A549 (cell line): ENCODE measurements around the gene JARID2. TPM values are rescaled to one million over a fixed set of nuclear protein-coding genes. Genes with fewer than 3 reads are reported as not detected.

Experiments used
- ATAC-seq, 2 experiments: fragments of 200-7000 bp in 1 of 2; fragments of >200 bp in 1 of 2; cut with Nextera tagmentation in 1 of 2; cut with Tn5 transposase in 1 of 2; 3 replicates each; pipeline versions ENCODE4 v1.8.0 to v1.9.1; 2018 to 2020; ENCODE audit warnings: mild to moderate bottlenecking in 1 of 2, moderate library complexity in 1 of 2
- CTCF ChIA-PET: fragments of 300-600 bp; sonication (Branson Sonifier 250); formaldehyde crosslinking; extraction: SDS; loops from one replicate; lab custom pipeline; 2021; ENCODE audit warnings: antibody characterized with exemption, inconsistent platforms; lab: Yijun Ruan, JAX
- POLR2A ChIA-PET: fragments of 350-600 bp; formaldehyde crosslinking; extraction: SDS; loops from one replicate; lab custom pipeline; 2021; ENCODE audit warnings: antibody characterized with exemption, inconsistent platforms; lab: Yijun Ruan, JAX
- DNase-seq, 2 experiments: peaks; one replicate each; pipeline versions ENCODE4 v3.0.0 to v3.0.0-alpha.2; 2011 to 2016; ENCODE audit warnings: low read depth in 1 of 2, low spot score in 1 of 2
- FAIRE-seq: peaks from 2 replicates; lab custom pipeline; 2011; peaks lifted over from hg19 to GRCh38; lab: Jason Lieb, UNC
- H3K27ac ChIP-seq, 2 experiments: fragments of >200 bp; sonication (Bioruptor Twin); formaldehyde crosslinking; 3 replicates each; pipeline ENCODE4 v1.5.1; 2016 to 2017
- H3K4me1 ChIP-seq: fragments of >200 bp; sonication (Bioruptor Twin); formaldehyde crosslinking; 3 replicates; pipeline ENCODE4 v1.6.1; 2016
- H3K4me2 ChIP-seq: fragments of >200 bp; sonication (Bioruptor Twin); formaldehyde crosslinking; 3 replicates; pipeline ENCODE4 v1.6.1; 2016
- H3K4me3 ChIP-seq: fragments of >200 bp; sonication (Bioruptor Twin); formaldehyde crosslinking; 3 replicates; pipeline ENCODE4 v1.5.1; 2016
- H3K9me3 ChIP-seq: fragments of >200 bp; sonication (Bioruptor Twin); formaldehyde crosslinking; 3 replicates; pipeline ENCODE4 v1.6.1; 2016
- CBX8 ChIP-seq: fragments of 200-600 bp; sonication (generic); IDR thresholded peaks from 2 replicates; pipeline ENCODE4 v1.6.1; 2016
- CEBPB ChIP-seq, 2 experiments: fragments of >200 bp in 1 of 2; sonication (Bioruptor Twin) in 1 of 2; formaldehyde crosslinking in 1 of 2; IDR thresholded peaks; 2 replicates each; pipeline ENCODE4 v1.6.1; 2012 to 2016
- CHD2 ChIP-seq: fragments of 150-350 bp; IDR thresholded peaks from 2 replicates; pipeline ENCODE4 v1.6.1; 2014; ENCODE audit warnings: low read length; ENCODE audit not compliant: partially characterized antibody
- ESRRA ChIP-seq: fragments of 150-350 bp; IDR thresholded peaks from 2 replicates; pipeline ENCODE4 v1.6.1; 2014; ENCODE audit warnings: mild to moderate bottlenecking, low read length, borderline replicate concordance
- FOSB ChIP-seq: fragments of 250-450 bp; sonication (Bioruptor Pico); IDR thresholded peaks from 2 replicates; pipeline ENCODE4 v1.5.0; 2020; ENCODE audit warnings: mild to moderate bottlenecking, moderate library complexity
- GATA3 ChIP-seq: IDR thresholded peaks from 2 replicates; pipeline ENCODE4 v1.6.1; 2012; ENCODE audit warnings: borderline replicate concordance
- HEYL ChIP-seq: fragments of 250-450 bp; sonication (Bioruptor Pico); IDR thresholded peaks from 2 replicates; pipeline ENCODE4 v1.8.0; 2021; ENCODE audit warnings: mild to moderate bottlenecking, moderate library complexity
- MYC ChIP-seq: IDR thresholded peaks from 2 replicates; pipeline ENCODE4 v1.6.1; 2012; ENCODE audit warnings: mild to moderate bottlenecking, inconsistent platforms, low read length, improper control_type of control experiment, borderline replicate concordance
- NPAS2 ChIP-seq: fragments of 250-450 bp; sonication (Bioruptor Pico); IDR thresholded peaks from 2 replicates; pipeline ENCODE4 v1.8.0; 2022; ENCODE audit warnings: mild to moderate bottlenecking, moderate library complexity, borderline replicate concordance
- POLR2A ChIP-seq: IDR thresholded peaks from 2 replicates; pipeline ENCODE4 v1.6.1; 2012; ENCODE audit warnings: mild to moderate bottlenecking, low read length
- RFX5 ChIP-seq: fragments of 450-650 bp; IDR thresholded peaks from 2 replicates; pipeline ENCODE4 v1.7.1; 2014; ENCODE audit warnings: antibody characterized with exemption, mild to moderate bottlenecking, moderate library complexity
- SREBF2 ChIP-seq: fragments of 450-650 bp; IDR thresholded peaks from 2 replicates; pipeline ENCODE4 v1.6.1; 2014; ENCODE audit warnings: mild to moderate bottlenecking, moderate library complexity
- TFCP2L1 ChIP-seq: fragments of 250-450 bp; sonication (Bioruptor Pico); IDR thresholded peaks from 2 replicates; pipeline ENCODE4 v1.5.0; 2021; ENCODE audit warnings: mild to moderate bottlenecking
- TP53 ChIP-seq: fragments of 250-450 bp; sonication (Bioruptor Pico); IDR thresholded peaks from 2 replicates; pipeline ENCODE4 v1.5.0; 2021; ENCODE audit warnings: mild to moderate bottlenecking, moderate library complexity
- ZSCAN20 ChIP-seq: fragments of 250-450 bp; sonication (Bioruptor Pico); IDR thresholded peaks from 2 replicates; pipeline ENCODE4 v1.8.0; 2022; ENCODE audit warnings: mild to moderate bottlenecking, moderate library complexity
- WGBS: methylation state at CpG from one replicate; pipeline ENCODE4 v1.1.6; 2017; ENCODE audit errors: missing lambda C conversion rate; 5-methylcytosine and 5-hydroxymethylcytosine counted together
- polyA plus RNA-seq, 4 experiments: library from polyadenylated mRNA; depleted of rRNA in 3 of 4; stranded (reverse); fragments of >200 nt; fragmentation: RNase III in 1 of 4; extraction: RNeasy Plus Mini Kit Qiagen cat#74134 plus additional on column Dnase treatment in 1 of 4; gene quantifications; 2 replicates in 3 of 4; 3 replicates in 1 of 4; pipeline ENCODE4 v1.2.3, GENCODE V29; 2011 to 2017
- TF ChIP-seq, protein P1 (sequence below): fragments of 150-350 bp; IDR thresholded peaks from 2 replicates; pipeline ENCODE4 v1.6.1; 2014; ENCODE audit warnings: low read depth, mild to moderate bottlenecking, low read length
- TF ChIP-seq, protein P2 (sequence below): fragments of >200 bp; sonication (Bioruptor Twin); formaldehyde crosslinking; IDR thresholded peaks from 3 replicates; pipeline ENCODE4 v1.5.1; 2016
- TF ChIP-seq, protein P3 (sequence below): fragments of 250-450 bp; sonication (Bioruptor Pico); IDR thresholded peaks from 2 replicates; pipeline ENCODE4 v1.5.0; 2020; ENCODE audit warnings: low read depth, mild to moderate bottlenecking, moderate library complexity
- TF ChIP-seq, protein P4 (sequence below): IDR thresholded peaks from 2 replicates; pipeline ENCODE4 v1.6.1; 2012; ENCODE audit warnings: low read depth, borderline replicate concordance
- TF ChIP-seq, protein P5 (sequence below): fragments of 200-600 bp; sonication (generic); IDR thresholded peaks from 2 replicates; pipeline ENCODE4 v1.6.1; 2016; ENCODE audit warnings: antibody characterized with exemption, mild to moderate bottlenecking, moderate library complexity
- TF ChIP-seq, protein P6 (sequence below): fragments of 450-650 bp; IDR thresholded peaks from 2 replicates; pipeline ENCODE4 v1.6.1; 2014; ENCODE audit warnings: antibody characterized with exemption

The JARID2 gene
- polyA plus RNA-seq, 2 of the 4 experiments (the other 2 are of a cell fraction), result 7.8 to 8.3 TPM

DNA sequence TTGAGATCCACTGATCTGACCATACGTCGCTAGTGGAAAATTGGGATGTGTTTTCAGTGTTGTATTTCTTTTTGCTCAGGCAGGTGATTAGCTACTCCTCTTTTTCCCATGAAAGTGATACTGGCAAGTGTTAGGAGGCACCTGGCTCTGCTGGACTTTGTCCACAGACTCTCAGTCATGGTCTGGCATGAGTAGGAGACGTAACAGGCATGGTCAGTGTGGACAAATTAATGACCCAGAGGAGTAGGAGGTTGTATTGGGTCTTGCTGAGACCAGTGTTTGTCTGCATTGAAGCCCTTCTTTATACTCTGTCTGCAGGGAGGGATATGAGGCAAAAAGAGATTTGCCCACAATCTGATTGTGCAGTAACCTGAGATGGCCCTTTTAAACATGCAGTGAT lies 238.3 kb downstream of the JARID2 start:
- ChIA-PET POLR2A (no interaction called here), CTCF (no interaction called here)
- no peak for FAIRE-seq
- H3K4me1 ChIP-seq, result 0 out of 3 replicates have a peak, but pooled peaks cover 4% of the 10 kb centered on the region
- 84% methylated on average over 3 of the region's 3 CpGs for WGBS
- H3K27ac ChIP-seq, result no peak overlapping the region
- no peak for DNase-seq
- H3K9me3 ChIP-seq, result no peaks in the 10 kb centered on the region
- no peak overlapping the region for H3K4me2 ChIP-seq
- H3K4me3 ChIP-seq, result no peak overlapping the region
- no peak for ATAC-seq
- TF ChIP-seq, protein P1, sequence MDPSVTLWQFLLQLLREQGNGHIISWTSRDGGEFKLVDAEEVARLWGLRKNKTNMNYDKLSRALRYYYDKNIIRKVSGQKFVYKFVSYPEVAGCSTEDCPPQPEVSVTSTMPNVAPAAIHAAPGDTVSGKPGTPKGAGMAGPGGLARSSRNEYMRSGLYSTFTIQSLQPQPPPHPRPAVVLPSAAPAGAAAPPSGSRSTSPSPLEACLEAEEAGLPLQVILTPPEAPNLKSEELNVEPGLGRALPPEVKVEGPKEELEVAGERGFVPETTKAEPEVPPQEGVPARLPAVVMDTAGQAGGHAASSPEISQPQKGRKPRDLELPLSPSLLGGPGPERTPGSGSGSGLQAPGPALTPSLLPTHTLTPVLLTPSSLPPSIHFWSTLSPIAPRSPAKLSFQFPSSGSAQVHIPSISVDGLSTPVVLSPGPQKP, result no peak
- no peak for TF ChIP-seq CEBPB (IDR thresholded peaks at IDR 0.05)
- no peak for TF ChIP-seq SREBF2
- no peak for TF ChIP-seq RFX5
- no peak for TF ChIP-seq TP53
- TF ChIP-seq, protein P2, sequence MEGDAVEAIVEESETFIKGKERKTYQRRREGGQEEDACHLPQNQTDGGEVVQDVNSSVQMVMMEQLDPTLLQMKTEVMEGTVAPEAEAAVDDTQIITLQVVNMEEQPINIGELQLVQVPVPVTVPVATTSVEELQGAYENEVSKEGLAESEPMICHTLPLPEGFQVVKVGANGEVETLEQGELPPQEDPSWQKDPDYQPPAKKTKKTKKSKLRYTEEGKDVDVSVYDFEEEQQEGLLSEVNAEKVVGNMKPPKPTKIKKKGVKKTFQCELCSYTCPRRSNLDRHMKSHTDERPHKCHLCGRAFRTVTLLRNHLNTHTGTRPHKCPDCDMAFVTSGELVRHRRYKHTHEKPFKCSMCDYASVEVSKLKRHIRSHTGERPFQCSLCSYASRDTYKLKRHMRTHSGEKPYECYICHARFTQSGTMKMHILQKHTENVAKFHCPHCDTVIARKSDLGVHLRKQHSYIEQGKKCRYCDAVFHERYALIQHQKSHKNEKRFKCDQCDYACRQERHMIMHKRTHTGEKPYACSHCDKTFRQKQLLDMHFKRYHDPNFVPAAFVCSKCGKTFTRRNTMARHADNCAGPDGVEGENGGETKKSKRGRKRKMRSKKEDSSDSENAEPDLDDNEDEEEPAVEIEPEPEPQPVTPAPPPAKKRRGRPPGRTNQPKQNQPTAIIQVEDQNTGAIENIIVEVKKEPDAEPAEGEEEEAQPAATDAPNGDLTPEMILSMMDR, result no peak
- TF ChIP-seq, protein P3, sequence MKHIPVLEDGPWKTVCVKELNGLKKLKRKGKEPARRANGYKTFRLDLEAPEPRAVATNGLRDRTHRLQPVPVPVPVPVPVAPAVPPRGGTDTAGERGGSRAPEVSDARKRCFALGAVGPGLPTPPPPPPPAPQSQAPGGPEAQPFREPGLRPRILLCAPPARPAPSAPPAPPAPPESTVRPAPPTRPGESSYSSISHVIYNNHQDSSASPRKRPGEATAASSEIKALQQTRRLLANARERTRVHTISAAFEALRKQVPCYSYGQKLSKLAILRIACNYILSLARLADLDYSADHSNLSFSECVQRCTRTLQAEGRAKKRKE, result no peak
- TF ChIP-seq, all 56 proteins: peak for 0

DNA sequence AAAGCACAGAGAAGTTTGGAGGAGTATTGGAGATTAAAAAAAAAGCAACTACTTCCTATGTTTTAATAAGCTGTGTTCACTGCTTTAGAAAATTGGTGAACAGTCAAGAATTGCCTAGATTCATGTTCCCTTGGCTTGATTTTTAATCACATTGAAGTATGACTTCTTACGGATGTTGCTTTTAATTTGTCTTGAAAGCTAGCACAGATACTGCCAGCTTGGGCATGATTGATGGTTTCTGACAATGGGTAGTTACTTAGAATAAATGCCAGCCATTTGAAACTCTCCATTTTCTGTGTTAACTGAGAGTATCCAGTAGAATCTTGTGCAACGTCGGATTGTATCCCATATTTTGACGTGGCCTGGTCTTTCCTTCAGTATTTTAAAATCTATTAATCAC lies 239.0 kb downstream of the JARID2 start:
- 93% methylated on average over 4 of the region's 4 CpGs for WGBS
- ChIA-PET POLR2A (no interaction called here), CTCF (no interaction called here)
- Histone ChIP-seq H3K4me2 (no peak overlapping the region), H3K9me3 (no peaks in the 10 kb centered on the region), H3K27ac (no peak overlapping the region), H3K4me3 (no peak overlapping the region), H3K4me1 (no peaks in the 10 kb centered on the region)
- no peak for ATAC-seq
- no peak for FAIRE-seq
- no peak for DNase-seq
- TF ChIP-seq TFCP2L1 (no peak), GATA3 (no peak), HEYL (CRISPR knock-in tag) (no peak), POLR2A (no peak), MYC (no peak), NPAS2 (CRISPR knock-in tag) (no peak)
- TF ChIP-seq, protein P4, sequence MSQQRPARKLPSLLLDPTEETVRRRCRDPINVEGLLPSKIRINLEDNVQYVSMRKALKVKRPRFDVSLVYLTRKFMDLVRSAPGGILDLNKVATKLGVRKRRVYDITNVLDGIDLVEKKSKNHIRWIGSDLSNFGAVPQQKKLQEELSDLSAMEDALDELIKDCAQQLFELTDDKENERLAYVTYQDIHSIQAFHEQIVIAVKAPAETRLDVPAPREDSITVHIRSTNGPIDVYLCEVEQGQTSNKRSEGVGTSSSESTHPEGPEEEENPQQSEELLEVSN, result no peak

DNA sequence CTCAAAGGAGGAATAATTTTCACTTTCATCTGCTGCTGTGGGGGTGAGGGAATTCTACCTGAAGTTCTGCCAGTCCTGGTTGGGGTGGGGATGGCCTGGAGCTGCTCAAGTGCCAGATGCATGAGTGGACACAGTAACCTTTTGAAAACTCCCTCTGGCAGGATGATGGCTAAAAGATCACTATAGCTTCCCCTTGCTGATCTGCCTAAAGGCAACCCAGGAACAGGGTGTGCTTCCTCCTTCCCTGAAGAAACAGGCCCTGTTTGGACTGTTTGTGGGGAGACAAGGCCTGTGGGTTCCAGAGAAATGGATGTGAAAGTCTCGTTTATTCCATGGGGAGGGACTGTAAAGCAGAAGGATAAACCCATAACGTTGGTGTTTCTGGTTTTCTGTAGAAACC lies 240.1 kb downstream of the JARID2 start:
- H3K4me2 ChIP-seq, result no peak overlapping the region
- TF ChIP-seq ZSCAN20 (CRISPR knock-in tag) (no peak), CHD2 (no peak), TP53 (no peak), RFX5 (no peak), HEYL (CRISPR knock-in tag) (no peak), TFCP2L1 (no peak), CBX8 (no peak), FOSB (CRISPR knock-in tag) (no peak), ESRRA (no peak)
- TF ChIP-seq, protein P5, sequence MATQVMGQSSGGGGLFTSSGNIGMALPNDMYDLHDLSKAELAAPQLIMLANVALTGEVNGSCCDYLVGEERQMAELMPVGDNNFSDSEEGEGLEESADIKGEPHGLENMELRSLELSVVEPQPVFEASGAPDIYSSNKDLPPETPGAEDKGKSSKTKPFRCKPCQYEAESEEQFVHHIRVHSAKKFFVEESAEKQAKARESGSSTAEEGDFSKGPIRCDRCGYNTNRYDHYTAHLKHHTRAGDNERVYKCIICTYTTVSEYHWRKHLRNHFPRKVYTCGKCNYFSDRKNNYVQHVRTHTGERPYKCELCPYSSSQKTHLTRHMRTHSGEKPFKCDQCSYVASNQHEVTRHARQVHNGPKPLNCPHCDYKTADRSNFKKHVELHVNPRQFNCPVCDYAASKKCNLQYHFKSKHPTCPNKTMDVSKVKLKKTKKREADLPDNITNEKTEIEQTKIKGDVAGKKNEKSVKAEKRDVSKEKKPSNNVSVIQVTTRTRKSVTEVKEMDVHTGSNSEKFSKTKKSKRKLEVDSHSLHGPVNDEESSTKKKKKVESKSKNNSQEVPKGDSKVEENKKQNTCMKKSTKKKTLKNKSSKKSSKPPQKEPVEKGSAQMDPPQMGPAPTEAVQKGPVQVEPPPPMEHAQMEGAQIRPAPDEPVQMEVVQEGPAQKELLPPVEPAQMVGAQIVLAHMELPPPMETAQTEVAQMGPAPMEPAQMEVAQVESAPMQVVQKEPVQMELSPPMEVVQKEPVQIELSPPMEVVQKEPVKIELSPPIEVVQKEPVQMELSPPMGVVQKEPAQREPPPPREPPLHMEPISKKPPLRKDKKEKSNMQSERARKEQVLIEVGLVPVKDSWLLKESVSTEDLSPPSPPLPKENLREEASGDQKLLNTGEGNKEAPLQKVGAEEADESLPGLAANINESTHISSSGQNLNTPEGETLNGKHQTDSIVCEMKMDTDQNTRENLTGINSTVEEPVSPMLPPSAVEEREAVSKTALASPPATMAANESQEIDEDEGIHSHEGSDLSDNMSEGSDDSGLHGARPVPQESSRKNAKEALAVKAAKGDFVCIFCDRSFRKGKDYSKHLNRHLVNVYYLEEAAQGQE, result no peak
- TF ChIP-seq, protein P6, sequence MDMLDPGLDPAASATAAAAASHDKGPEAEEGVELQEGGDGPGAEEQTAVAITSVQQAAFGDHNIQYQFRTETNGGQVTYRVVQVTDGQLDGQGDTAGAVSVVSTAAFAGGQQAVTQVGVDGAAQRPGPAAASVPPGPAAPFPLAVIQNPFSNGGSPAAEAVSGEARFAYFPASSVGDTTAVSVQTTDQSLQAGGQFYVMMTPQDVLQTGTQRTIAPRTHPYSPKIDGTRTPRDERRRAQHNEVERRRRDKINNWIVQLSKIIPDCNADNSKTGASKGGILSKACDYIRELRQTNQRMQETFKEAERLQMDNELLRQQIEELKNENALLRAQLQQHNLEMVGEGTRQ, result no peak
- TF ChIP-seq, all 56 proteins: peak for 0
- FAIRE-seq, result no peak
- no peak overlapping the region for H3K4me3 ChIP-seq
- DNase-seq, result no peak
- ATAC-seq, result no peak
- ChIA-PET CTCF (no interaction called here), POLR2A (interaction anchor here (0.6 kb wide), 1 partner anchor 146 kb away, joined by 4 read pairs; no protein-coding TSS in a partner anchor)
- H3K27ac ChIP-seq, result no peak overlapping the region
- no peaks in the 10 kb centered on the region for H3K4me1 ChIP-seq
- WGBS, result 76% methylated on average over 2 of the region's 2 CpGs
- H3K9me3 ChIP-seq, result no peaks in the 10 kb centered on the region
